ENCODE data around the gene GLI3.

GRCh38 chr7:42108803-42109528 is 128.0 kb downstream of the GLI3 start:
- TF ChIP-seq CTCF (conservative IDR thresholded peaks at IDR 0.05) = no peak
- TF ChIP-seq EZH2 (IDR thresholded peaks at IDR 0.05; ENCODE audit: low read depth) = no peak
